Kasumi-1 (cell line): Measurements from ENCODE around the gene PACSIN2.
"Not testable (repeated sequence)": the region's sequence is repeated elsewhere in the genome, so short reads cannot be mapped to it uniquely, and the experiment has no call there.

ENCODE experiments used
- DNase-seq, 2 experiments: peaks; one replicate each; lab custom pipeline; 2025; lab: John Stamatoyannopoulos, UW

The PACSIN2 gene

DNA sequence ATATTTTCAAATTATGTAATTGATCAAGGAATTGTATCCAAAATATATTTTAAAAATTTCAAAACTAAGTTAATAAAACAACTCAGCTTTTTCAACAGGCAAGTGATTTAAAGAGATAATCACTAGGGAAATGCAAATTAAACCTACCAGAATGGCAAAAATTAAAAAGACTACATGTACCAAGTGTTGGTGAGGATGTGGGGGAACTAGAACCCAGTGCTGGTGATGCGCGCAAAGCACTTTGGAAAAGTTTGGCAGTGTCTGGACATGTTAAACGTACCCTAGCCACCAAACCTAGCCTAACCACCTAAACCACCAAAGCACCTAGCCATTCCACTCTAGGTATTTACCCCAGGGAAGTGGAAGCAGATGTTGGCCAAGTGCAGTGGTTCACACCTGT, 22.9 kb downstream of the PACSIN2 start:
- no peak for DNase-seq

DNA sequence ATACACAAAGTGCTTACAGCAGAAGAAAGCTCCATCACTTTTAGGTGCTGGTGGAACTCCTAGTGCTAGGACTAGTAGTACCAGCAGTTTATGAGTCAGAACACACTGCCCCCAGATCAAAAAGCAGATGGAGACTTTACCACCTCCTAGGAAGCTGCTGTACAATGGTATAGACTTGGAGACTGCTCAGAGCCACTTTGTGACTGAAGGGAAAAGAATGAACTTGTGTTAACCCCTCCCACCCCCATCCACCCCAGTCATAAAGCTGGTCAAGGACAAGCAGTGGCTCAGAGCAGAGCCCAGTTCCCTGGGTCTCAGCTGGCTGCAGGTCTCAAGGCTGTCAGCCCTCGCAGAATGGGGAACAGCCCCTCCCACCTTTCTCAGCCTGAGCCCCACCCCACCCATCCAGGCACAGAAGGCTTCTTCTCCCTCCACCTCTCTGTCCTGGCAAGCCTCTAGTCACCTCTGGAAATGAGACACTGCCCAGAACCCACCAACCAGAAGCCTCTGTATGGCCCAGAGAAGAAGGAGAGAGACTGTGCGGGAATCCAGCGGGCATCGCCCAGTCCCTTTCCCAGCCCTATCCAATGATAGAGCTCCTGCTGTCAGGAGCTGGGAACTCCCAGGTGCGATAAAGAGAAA, 23.8 kb downstream of the PACSIN2 start:
- DNase-seq = no peak

DNA sequence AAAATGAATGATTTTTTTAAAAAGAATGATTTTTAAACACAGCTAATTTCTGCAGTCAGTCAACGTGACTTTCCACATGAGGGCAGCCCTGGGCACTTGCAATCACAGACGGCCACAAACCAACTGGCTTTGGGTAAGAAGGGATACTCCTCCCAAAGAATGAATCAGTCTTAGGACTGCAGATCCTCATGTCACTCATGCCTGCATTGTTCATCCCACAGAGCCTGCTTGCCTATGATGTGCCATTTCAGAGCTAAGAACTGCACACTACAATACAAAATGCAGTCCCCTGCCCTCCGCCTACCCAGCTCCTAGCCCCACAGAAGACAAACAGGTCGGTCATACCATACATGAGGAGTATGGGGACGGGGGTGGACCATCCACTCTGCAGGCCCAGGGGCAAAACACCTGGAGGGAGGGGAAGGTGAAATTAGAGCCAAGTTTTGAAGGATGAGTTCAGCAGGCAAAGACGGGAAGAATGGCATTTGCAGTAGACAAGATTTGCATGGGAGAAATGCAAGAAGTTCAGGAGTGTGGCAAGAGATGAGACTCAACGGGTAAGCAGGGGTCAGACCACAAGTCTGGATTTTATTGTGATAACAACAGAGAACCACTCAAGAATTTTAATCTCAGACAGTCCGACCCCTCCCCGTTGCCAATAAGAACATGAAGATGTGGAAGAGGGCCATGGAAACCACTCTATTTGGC, 24.7 kb downstream of the PACSIN2 start:
- DNase-seq = no peak

DNA sequence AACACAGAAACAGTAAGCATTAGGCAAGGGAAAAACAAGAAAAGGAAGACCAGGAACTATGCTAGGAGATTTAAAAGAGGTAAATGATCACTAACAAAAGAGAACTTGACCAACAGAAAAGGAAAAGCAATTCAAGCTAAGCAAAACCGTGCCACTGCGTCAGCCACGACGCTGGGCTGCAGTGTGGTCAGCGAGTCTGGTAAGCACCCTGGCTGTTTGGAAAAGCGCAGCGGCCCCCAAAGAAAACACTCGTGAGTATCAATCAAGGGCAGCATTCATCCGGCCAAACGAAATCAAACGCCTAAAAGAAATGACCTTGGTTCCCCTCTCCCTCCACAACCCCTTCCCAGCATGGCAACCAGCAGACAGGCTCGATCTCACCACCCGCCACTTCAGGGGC, 28.8 kb downstream of the PACSIN2 start:
- DNase-seq = no peak

DNA sequence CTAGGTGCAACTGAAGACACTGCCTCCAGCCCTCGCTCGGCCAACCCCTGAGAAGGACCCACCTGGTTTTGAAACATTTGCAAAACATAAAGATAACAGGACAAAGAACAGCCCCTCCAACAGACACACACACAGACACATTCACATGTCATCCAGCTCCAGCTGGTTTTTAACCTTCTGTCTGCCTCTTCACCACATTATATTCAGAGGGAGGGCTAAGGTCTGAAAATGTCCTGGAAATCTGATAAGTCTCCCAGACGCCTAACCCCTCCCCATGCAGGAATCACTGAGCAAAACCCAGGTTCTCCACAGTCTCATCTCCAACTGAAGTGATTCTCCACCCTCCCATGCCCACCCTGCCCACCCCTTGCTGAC, 29.4 kb downstream of the PACSIN2 start:
- DNase-seq = no peak

DNA sequence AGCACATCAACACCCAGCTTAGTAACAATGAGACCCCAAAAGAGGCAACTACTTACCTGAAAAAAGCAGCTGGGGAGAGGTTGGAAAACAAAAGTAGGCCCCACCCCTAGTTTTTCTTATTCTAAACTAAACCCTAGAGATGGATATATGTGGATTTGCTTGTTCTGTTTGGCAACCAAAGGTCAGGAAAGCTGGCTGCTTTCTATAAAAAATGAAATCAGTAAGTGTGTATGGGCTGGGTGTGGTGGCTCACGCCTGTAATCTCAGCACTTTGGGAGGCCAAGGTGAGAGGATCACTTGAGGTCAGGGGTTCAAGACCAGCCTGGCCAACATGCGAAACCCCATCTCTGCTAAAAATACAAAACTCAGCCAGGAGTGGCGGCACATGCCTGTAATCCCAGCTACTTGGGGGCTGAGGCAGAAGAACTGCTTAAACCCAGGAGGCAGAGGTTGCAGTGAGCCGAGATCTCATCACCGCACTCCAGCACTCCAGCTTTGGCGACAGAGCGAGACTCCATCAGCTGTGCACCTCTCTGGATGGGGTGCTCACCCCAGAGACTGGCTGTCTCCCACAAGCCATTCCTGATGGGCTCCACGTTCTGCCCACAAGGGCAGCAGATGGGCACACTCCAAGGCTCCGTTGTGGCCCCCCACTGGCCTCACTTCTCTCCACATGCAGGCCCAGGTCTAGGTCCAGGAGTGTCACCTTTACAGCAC, 30.0 kb downstream of the PACSIN2 start:
- DNase-seq = no peak

DNA sequence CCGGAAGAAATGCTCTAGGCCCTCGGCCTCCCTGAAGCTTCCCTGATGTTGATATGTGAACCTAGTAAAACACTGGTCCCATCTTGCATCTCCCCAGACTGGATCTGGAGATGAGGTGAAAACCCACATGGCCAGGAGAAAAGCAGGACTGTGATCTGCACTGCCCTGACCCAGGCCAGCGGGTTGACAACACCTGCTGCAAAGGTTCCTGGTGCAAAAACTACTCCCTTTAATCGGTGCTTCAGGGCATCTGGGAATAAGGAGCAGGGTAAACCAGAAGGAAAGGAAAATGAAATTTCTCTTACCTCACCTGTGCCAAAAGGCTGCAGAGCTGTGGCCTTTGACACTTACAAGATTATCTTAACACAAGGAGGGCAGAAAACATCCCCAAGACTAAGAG, 30.6 kb downstream of the PACSIN2 start:
- no peak for DNase-seq

DNA sequence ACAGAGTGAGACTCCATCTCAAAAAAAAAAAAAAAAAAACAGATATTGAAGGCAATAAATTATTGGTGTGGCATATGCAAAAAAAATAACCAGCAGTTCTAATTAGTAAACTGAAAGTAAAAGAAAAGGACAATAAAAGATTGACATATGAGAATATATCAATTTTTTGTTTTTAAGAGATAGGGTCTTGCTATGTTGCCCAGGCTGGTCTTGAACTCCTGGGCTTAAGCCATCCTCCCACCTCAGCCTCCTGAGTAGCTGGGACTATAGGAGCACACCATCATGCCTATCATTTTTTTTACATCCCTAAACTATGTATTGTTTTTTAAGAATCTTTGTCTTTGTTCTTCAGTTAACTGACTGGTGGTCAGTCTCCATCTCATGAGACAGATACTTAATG, 31.5 kb downstream of the PACSIN2 start:
- no peak for DNase-seq

DNA sequence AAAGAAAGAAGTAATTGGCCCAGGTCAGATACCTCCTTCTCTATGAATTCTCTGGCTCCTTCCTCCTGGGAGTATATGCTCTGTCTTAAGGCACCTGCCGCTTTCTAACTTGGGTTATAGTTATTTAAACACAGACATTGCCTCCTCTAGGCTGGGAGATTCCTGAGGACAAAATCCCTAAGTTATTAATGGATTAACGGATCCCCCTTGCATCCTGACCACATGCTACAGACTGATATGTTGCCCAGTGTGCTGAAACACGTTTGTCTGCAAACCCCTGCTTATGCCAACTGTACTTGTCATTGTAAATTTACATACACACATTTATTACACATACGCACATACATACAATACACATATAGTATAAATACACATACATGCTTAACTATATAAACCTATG, 35.3 kb downstream of the PACSIN2 start:
- DNase-seq = no peak

DNA sequence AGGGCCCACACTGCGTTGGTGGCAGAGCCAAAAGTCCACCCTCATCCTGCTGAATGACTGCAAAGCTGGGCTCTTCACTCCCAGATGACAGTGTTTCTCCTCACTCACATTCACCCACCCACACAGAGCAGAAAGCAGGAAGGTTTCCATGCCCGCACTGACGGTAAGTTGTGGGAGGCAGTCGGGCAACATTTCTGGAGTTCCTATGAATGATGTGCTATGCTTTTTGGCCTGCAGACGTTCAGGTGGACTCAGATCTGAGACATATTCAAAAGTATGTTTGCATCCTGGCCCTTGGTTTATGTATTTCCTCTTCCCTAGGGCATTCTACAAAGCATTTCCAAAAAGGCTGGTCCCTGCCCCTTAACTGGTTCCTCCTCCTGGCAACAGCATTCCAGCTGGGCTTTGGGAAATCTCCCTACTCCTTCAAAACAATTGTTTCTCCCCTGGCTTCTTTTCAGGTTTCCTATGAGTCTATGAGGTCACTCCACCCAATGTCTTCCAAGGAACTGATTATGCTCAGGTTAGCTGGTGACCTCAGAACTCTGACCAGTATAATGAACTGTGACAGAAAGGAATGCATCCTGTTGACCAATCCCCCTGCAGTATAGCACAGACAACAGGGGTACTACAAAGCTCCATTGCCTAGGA, 36.4 kb downstream of the PACSIN2 start:
- no peak for DNase-seq

DNA sequence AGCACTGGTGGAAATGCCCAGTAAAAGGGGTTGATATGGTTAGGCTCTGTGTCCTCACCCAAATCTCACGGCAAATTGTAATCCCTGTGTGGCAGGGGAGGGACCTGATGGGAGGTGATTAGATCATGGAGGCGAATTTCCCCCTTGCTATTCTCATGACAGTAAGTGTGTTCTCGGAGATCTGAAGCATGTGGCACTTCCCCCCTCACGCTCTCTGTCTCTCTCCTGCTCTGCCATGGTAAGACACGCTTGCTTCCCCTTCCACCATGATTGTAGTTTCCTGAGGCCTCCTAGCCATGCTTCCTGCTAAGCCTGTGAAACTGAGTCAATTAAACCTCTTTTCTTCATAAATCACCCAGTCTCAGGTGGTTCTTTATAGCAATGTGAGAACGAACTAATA, 37.4 kb downstream of the PACSIN2 start:
- peak; percentile 54 to 70 for DNase-seq

DNA sequence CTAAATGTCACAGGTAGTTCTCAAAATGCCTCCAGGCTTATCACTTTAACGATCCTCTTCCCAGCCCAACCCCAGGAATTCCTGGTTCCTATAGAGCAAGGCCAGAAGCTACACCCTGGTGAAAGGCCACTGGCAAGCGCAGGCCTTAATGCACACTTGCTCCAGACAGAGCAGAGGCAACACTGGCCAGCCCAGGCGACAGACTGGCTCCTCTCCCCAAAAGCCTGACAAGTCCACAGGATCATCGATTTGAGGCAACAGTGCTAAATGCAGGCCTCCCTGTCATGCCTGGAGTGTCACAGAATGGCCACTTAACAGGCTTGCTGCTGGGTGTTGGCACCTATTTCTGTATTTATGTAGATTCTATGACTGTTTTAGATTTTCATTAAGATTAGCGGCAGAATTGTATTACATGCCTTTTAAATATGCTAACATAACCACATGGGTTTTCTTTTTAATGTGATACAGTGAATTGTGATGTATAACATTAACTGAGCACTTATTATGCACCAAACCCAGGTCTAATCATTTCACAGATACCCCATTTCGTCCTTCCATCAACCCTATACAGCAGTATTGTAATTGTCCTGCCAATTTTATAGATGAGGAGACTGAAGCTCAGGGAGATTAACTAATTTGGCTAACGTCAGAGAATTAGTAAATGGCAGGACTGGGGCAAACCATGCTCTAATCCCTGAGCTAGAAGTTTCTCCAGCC, 38.6 kb downstream of the PACSIN2 start:
- DNase-seq = no peak

DNA sequence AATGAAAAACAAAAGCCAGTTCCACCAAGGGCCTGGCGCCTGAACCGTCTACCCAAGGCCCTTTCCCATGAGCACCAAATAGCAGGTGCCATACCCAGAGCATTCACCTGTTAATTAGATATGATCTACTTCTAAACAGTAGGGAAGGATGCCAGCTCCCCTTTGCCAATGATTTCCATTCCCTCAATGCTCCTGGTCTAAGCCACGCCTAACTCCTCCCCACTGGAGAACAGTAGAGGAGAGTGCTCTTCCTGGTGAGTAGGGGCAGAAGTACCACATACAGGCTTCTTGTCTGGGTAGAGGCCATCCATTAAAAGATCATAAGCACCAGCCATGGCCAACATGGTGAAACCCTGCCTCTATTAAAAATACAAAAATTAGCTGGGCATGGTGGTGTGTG, 40.7 kb downstream of the PACSIN2 start:
- no peak for DNase-seq

DNA sequence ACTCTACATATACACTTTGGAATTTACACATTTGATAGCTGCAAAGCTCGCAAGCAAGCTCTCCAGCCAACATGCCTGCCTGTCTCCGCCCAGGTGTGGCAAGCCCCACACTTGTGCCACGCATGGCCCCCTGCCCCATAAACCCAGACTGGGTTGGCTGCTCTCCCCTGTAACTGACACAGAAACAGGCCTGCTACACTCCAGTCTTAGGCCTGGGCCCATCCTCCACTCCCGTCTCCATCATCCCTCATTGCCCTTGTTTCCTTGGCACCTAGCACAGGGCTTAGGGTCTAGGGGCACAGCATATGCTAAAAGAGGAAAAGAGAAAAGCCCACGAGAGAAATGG, 41.4 kb downstream of the PACSIN2 start:
- no peak for DNase-seq

DNA sequence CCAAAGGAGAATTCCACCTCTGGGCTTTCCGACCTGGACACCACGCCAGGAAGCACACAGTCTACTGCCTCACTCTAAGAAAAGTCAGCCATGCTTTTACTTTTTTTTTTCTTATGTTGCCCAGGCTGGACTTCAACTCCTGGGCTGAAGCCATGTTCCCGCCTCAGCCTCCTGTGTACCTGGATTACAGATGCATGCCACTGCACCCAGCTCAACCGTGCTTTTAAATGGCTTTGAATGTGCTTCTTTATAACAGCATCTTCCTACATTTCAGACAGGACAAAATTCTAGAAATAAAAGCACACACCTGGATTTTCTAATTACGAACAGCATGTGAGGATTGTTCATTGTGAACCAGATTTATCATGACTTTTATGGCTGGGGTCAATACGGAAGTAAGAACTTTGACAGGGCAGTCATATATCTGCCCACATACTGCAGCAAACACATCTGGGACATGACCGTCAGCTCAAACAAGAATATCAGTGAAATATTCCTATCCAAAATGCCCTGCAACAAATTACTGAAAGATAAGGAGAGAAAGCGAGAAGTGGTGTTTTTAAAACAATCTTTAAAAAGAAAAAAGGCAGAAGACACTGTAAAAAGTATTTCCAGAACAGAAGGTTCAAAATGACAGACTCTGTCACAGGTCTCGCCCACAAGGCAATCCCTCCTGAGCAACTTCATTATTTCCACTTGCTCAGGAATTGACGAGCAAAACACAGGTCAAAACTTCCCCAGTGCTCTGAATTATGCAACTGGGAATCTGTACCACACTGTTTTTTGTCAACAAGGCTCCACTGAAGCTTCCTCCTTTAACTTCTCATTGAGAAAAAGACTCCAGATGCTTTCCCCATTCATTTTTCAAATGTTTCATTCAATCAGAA, 42.1 kb downstream of the PACSIN2 start:
- peak; percentile 30 to 46 for DNase-seq

DNA sequence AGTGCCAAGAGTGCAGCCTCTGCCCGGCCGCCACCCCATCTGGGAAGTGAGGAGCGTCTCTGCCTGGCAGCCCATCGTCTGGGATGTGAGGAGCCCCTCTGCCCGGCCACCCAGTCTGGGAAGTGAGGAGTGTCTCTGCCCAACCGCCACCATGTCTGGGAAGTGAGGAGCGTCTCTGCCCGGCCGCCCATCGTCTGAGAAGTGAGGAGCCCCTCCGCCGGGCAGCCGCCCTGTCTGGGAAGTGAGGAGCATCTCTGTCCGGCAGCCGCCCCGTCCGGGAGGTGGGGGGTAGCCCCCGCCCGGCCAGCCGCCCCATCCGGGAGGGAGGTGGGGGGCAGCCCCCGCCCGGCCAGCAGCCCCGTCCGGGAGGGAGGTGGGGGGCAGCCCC, 43.5 kb downstream of the PACSIN2 start:
- not testable (repeated sequence) for DNase-seq

DNA sequence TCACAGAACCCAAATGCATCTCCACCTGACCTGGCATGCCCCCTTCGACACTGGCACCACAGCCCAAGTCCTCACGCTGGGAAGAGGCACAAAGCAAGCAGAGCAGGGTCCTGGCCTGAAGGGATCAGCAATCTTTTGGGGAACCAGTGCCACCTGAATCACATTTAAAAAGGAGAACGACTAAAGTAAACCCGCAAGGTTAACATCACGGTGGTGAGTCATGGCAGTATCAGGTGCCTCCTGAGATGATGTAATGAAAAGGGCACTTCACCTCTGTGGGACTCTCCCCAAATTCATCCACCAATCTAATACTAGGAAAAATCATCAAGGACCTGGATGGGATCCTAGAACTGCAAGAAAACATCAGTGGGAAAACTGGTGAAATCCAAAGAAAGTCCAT, 44.9 kb downstream of the PACSIN2 start:
- no peak for DNase-seq

DNA sequence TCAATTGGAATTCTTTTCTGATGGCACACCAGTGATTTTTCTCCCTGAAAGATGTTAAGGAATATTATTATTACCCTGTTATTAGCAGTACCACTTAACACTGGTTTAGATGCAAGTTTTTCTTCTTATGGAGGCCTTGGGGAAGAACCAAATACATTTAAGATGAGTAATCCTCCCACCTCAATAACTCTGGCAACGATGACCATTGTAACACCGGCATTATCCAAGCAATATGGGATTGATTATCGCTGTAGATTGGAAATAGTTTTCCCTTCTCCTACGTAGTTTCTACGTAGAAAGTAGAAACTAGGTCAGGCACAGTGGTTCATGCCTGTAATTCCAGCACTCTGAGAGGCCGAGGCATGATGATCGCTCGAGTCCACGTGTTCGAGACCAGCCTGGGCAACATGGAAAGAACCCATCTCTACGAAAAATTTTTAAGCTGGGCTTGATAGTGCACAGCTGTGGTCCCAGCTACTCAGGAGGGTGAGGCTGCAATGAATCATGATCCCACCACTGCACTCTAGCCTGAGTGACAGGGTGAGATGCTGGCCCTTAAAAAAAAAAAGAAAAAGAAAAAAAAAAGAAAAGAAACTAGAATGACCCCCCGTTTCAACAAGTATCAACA, 45.5 kb downstream of the PACSIN2 start:
- no peak for DNase-seq

DNA sequence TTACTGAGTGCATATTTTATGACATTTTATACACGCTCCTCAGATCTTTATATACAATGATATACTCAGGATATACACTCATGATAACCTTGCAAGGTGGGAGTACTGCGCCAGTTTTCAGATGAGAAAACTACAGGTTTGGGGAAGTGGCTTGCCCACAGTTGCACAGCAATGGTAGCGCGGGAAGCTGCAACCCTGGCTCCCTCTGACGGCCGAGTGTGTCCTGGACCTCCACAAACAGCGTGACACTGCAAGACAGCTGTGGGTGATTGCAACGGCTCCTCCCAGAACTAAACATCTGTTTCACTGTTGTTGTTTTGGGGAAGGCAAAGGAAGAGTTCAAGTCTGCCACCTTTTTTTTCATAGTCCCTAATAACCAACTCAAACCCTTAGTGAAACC, 47.0 kb downstream of the PACSIN2 start:
- peak; percentile 53 to 78 for DNase-seq

DNA sequence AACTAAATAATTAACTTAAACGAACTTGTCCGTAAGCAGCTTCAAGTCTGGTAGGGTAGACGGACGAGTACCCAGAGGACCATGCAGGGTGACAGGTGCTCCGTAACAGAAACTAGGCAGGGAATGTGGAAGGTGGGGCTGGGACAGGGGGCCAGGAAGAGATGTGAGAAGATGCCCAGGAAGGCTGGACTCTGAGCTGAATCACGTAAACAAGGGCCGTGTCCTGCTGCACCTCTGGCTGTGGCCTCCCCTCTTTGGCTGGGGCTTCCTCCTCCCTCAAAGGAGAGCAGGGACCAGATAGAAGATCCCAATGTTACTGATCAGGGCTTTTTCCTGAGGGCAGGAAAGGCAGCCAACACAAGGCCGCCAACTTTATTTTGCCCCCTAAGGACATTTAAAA, 47.9 kb downstream of the PACSIN2 start:
- DNase-seq = no peak

DNA sequence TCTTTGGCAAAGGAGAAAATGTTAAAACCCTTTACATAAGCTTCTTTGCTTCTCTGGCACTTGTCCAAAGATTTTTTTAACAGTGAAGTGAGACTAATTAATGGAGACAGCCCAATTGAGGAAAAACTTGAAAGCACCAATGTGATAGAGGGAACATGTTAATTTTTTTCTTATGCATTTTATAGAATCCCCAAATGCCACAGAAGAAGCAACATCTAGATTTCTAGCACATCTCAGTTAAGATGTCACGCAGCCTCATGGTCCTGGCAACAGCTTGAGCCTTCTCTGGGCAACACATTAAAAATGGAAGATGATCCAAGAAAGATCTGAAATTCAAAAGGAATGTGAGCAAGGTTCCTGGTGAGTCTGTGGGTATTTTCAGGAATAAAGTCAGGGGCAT, 48.5 kb downstream of the PACSIN2 start:
- no peak for DNase-seq
